GM18508 (cell line): Measurements from ENCODE around the gene PDE3A.
"Not testable (repeated sequence)": the region's sequence is repeated elsewhere in the genome, so short reads cannot be mapped to it uniquely, and the experiment has no call there.

Source experiments
- ATAC-seq: cut with Tn5 transposase; IDR thresholded peaks from one replicate; pipeline ENCODE4 v1.9.1; 2021; ENCODE audit warnings: moderate number of reproducible peaks; ENCODE audit not compliant: insufficient read depth, unreplicated experiment

PDE3A gene

GRCh38 chr12:20527417-20528163 is 159.3 kb downstream of the PDE3A start:
- ATAC-seq: no peak

- ATAC-seq: no peak
Measured at GRCh38 chr12:20528208-20528607, 159.9 kb downstream of the PDE3A start.

- no peak for ATAC-seq
Measured at GRCh38 chr12:20546267-20546666, 177.9 kb downstream of the PDE3A start.

GRCh38 chr12:20547816-20548575 is 179.7 kb downstream of the PDE3A start:
- no peak for ATAC-seq

- no peak for ATAC-seq
Measured at GRCh38 chr12:20548611-20549010, 180.3 kb downstream of the PDE3A start.

- no peak for ATAC-seq
Measured at GRCh38 chr12:20549108-20549719, 180.9 kb downstream of the PDE3A start.

GRCh38 chr12:20551742-20552442 is 183.6 kb downstream of the PDE3A start:
- ATAC-seq: not testable (repeated sequence)

GRCh38 chr12:20552586-20552985 is 184.2 kb downstream of the PDE3A start:
- ATAC-seq: not testable (repeated sequence)

GRCh38 chr12:20555015-20555414 is 186.7 kb downstream of the PDE3A start:
- ATAC-seq: no peak

GRCh38 chr12:20555771-20556170 is 187.4 kb downstream of the PDE3A start:
- ATAC-seq: no peak

GRCh38 chr12:20557096-20557495 is 188.8 kb downstream of the PDE3A start:
- no peak for ATAC-seq

GRCh38 chr12:20560935-20561334 is 192.6 kb downstream of the PDE3A start:
- no peak for ATAC-seq

GRCh38 chr12:20561871-20562270 is 193.5 kb downstream of the PDE3A start:
- ATAC-seq: no peak

- ATAC-seq: no peak
Measured at GRCh38 chr12:20567413-20567812, 199.1 kb downstream of the PDE3A start.

GRCh38 chr12:20572451-20572850 is 204.1 kb downstream of the PDE3A start:
- no peak for ATAC-seq

- no peak for ATAC-seq
Measured at GRCh38 chr12:20576528-20576927, 208.2 kb downstream of the PDE3A start.

GRCh38 chr12:20577054-20577453 is 208.7 kb downstream of the PDE3A start:
- no peak for ATAC-seq

GRCh38 chr12:20578142-20578541 is 209.8 kb downstream of the PDE3A start:
- no peak for ATAC-seq

GRCh38 chr12:20585055-20585625 is 216.8 kb downstream of the PDE3A start:
- no peak for ATAC-seq

- no peak for ATAC-seq
Measured at GRCh38 chr12:20585913-20586312, 217.6 kb downstream of the PDE3A start.
